GM23338 (cell line): Measurements from ENCODE around the gene NIPBL. TPM values are rescaled to one million over a fixed set of nuclear protein-coding genes. Genes with fewer than 3 reads are reported as not detected.

ENCODE experiments used
- EZH2 ChIP-seq: fragments of 200-600 bp; sonication (generic); IDR thresholded peaks from one replicate; pipeline ENCODE4 v1.8.0; 2017; ENCODE audit warnings: antibody characterized with exemption, mild to moderate bottlenecking, low read depth; ENCODE audit not compliant: unreplicated experiment
- JUNB ChIP-seq: IDR thresholded peaks from one replicate; pipeline ENCODE4 v1.6.1; 2016; ENCODE audit warnings: antibody characterized with exemption; ENCODE audit not compliant: unreplicated experiment
- REST ChIP-seq: IDR thresholded peaks from one replicate; pipeline ENCODE4 v1.6.1; 2018; ENCODE audit warnings: antibody characterized with exemption; ENCODE audit not compliant: unreplicated experiment
- ZNF462 ChIP-seq: fragments of 250-450 bp; sonication (Bioruptor Pico); IDR thresholded peaks from 2 replicates; pipeline ENCODE4 v1.5.0; 2020; ENCODE audit warnings: mild to moderate bottlenecking, moderate library complexity
- polyA plus RNA-seq: library from polyadenylated mRNA; unstranded; fragments of >200 nt; fragmentation: Nextera tagmentation; extraction: Ambion mirVana; gene quantifications from 2 replicates; pipeline ENCODE4 v1.2.1, GENCODE V29; 2016
- total RNA-seq: library from RNA; depleted of rRNA; stranded (reverse); fragments of >200 nt; shearing (Covaris generic); gene quantifications from 2 replicates; pipeline ENCODE4 v1.2.3, GENCODE V29; 2014

The NIPBL gene
- total and polyA plus RNA-seq, 2 experiments from 2014 or later: 44.2 to 51.4 TPM

DNA sequence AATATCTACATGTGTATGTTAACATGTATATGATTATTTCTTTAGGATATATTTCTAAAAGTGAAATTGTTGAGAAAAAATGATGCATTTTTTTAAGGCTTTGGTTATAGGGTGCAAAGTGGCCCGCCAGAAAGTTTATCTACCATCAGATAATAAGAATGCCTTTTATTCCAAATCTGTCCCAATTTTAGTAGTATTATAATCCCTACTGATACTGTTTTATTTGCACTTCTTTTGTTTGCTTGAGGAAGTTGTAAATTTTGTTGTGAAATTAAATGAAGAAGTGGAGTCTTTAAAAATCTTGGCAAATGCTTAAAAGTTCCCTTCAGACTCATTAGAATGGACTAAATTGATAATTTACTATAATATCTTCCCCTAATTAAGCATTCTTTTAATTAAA, 73.0 kb downstream of the NIPBL start (continued):
- no peak for TF ChIP-seq ZNF462
- TF ChIP-seq JUNB: no peak
- no peak for TF ChIP-seq EZH2
- no peak for TF ChIP-seq REST
